Measurements from ENCODE around the gene EXOC3.

The EXOC3 gene

GRCh38 chr5:438481-438981 lies 4.4 kb upstream of the EXOC3 start:
- no peak overlapping the region for H2BK15ac ChIP-seq (replicated peaks; ENCODE audit: low read depth)
- H3K27ac ChIP-seq (ENCODE audit: low read depth, low read length): no peak overlapping the region
- no peak overlapping the region for H3K4ac ChIP-seq (ENCODE audit: low read depth, low read length)
- H3K4me3 ChIP-seq (ENCODE audit: low read length): no peak overlapping the region
- WGBS (ENCODE audit: extremely low coverage, insufficient coverage, low lambda C conversion rate): no CpG with 5 or more reads among the region's 14 CpGs
- DNase-seq: no peak
- H3K4me1 ChIP-seq (ENCODE audit: control insufficient read depth, low read depth, low read length): peaks cover 2% of the 10 kb centered on the region
- no peak overlapping the region for H3K4me2 ChIP-seq (ENCODE audit: low read length)
- no peaks in the 10 kb centered on the region for H3K36me3 ChIP-seq (ENCODE audit: control insufficient read depth, insufficient read depth, low read length)
- no peak overlapping the region for H3K23ac ChIP-seq (ENCODE audit: low read length)
- H3K79me2 ChIP-seq (ENCODE audit: control insufficient read depth, insufficient read depth, low read length): peaks cover under 1% of the 10 kb centered on the region
- no peak overlapping the region for H2BK120ac ChIP-seq (ENCODE audit: low read depth, low read length)
- no peak overlapping the region for H3K18ac ChIP-seq (ENCODE audit: low read length)
- no peak overlapping the region for H2BK5ac ChIP-seq (ENCODE audit: low read length)
- H4K8ac ChIP-seq (ENCODE audit: low read depth, low read length): no peak overlapping the region
- H2AK5ac ChIP-seq (ENCODE audit: low read length): no peak overlapping the region
- H3K56ac ChIP-seq (ENCODE audit: low read length): no peak overlapping the region
- no peak overlapping the region for H4K5ac ChIP-seq (ENCODE audit: low read length)
- H3K79me1 ChIP-seq (ENCODE audit: low read length): peaks cover 3% of the 10 kb centered on the region
- no peak overlapping the region for H3K9ac ChIP-seq (ENCODE audit: low read length)
- no peaks in the 10 kb centered on the region for H3K27me3 ChIP-seq (ENCODE audit: insufficient read depth, low read length, poor library complexity)

- Histone ChIP-seq H3K79me2 (ENCODE audit: control insufficient read depth, insufficient read depth, low read length) (peaks cover 5% of the 10 kb centered on the region), H3K4me2 (ENCODE audit: low read length) (no peak overlapping the region)
- DNase-seq: no peak
These were observed 3.8 kb upstream of the EXOC3 start for GRCh38 chr5:439181-439580.

GRCh38 chr5:439636-440035 lies 3.3 kb upstream of the EXOC3 start:
- no peaks in the 10 kb centered on the region for H3K36me3 ChIP-seq (ENCODE audit: control insufficient read depth, insufficient read depth, low read length)
- no peak overlapping the region for H2BK5ac ChIP-seq (ENCODE audit: low read length)
- H3K4ac ChIP-seq (ENCODE audit: low read depth, low read length): no peak overlapping the region
- H4K8ac ChIP-seq (ENCODE audit: low read depth, low read length): no peak overlapping the region
- peaks cover 7% of the 10 kb centered on the region for H3K79me1 ChIP-seq (ENCODE audit: low read length)
- H3K18ac ChIP-seq (ENCODE audit: low read length): no peak overlapping the region
- H3K27ac ChIP-seq (ENCODE audit: low read depth, low read length): no peak overlapping the region
- peaks cover 2% of the 10 kb centered on the region for H3K4me1 ChIP-seq (ENCODE audit: control insufficient read depth, low read depth, low read length)
- H3K56ac ChIP-seq (ENCODE audit: low read length): no peak overlapping the region
- H2BK120ac ChIP-seq (ENCODE audit: low read depth, low read length): no peak overlapping the region
- no peak overlapping the region for H3K23ac ChIP-seq (ENCODE audit: low read length)
- no peak overlapping the region for H3K4me2 ChIP-seq (ENCODE audit: low read length)
- H2BK15ac ChIP-seq (replicated peaks; ENCODE audit: low read depth): no peak overlapping the region
- no CpG with 5 or more reads among the region's 14 CpGs for WGBS (ENCODE audit: extremely low coverage, insufficient coverage, low lambda C conversion rate)
- no peaks in the 10 kb centered on the region for H3K27me3 ChIP-seq (ENCODE audit: insufficient read depth, low read length, poor library complexity)
- peaks cover 5% of the 10 kb centered on the region for H3K79me2 ChIP-seq (ENCODE audit: control insufficient read depth, insufficient read depth, low read length)
- no peak overlapping the region for H2AK5ac ChIP-seq (ENCODE audit: low read length)
- no peak for DNase-seq
- H3K4me3 ChIP-seq (ENCODE audit: low read length): no peak overlapping the region
- H3K9ac ChIP-seq (ENCODE audit: low read length): no peak overlapping the region
- H4K5ac ChIP-seq (ENCODE audit: low read length): no peak overlapping the region

More at GRCh38 chr5:439181-439580, 3.8 kb upstream of the EXOC3 start:
- Histone ChIP-seq H3K23ac (ENCODE audit: low read length) (no peak overlapping the region), H2BK5ac (ENCODE audit: low read length) (no peak overlapping the region), H2BK120ac (ENCODE audit: low read depth, low read length) (no peak overlapping the region), H3K9ac (ENCODE audit: low read length) (no peak overlapping the region), H3K4me3 (ENCODE audit: low read length) (no peak overlapping the region), H3K4me1 (ENCODE audit: control insufficient read depth, low read depth, low read length) (peaks cover 2% of the 10 kb centered on the region), H3K18ac (ENCODE audit: low read length) (no peak overlapping the region), H3K56ac (ENCODE audit: low read length) (no peak overlapping the region), H3K4ac (ENCODE audit: low read depth, low read length) (no peak overlapping the region), H3K79me1 (ENCODE audit: low read length) (peaks cover 7% of the 10 kb centered on the region), H4K5ac (ENCODE audit: low read length) (no peak overlapping the region), H2BK15ac (replicated peaks; ENCODE audit: low read depth) (no peak overlapping the region), H2AK5ac (ENCODE audit: low read length) (no peak overlapping the region), H4K8ac (ENCODE audit: low read depth, low read length) (no peak overlapping the region), H3K36me3 (ENCODE audit: control insufficient read depth, insufficient read depth, low read length) (no peaks in the 10 kb centered on the region), H3K27ac (ENCODE audit: low read depth, low read length) (no peak overlapping the region), H3K27me3 (ENCODE audit: insufficient read depth, low read length, poor library complexity) (no peaks in the 10 kb centered on the region)
- WGBS (ENCODE audit: extremely low coverage, insufficient coverage, low lambda C conversion rate): no CpG with 5 or more reads among the region's 8 CpGs

- H2BK120ac ChIP-seq (ENCODE audit: low read depth, low read length): no peak overlapping the region
- H3K56ac ChIP-seq (ENCODE audit: low read length): no peak overlapping the region
- H3K79me1 ChIP-seq (ENCODE audit: low read length): peaks cover 7% of the 10 kb centered on the region
- no peak overlapping the region for H2BK5ac ChIP-seq (ENCODE audit: low read length)
- H3K4me1 ChIP-seq (ENCODE audit: control insufficient read depth, low read depth, low read length): peaks cover 2% of the 10 kb centered on the region
- H4K5ac ChIP-seq (ENCODE audit: low read length): no peak overlapping the region
- no CpG with 5 or more reads among the region's 18 CpGs for WGBS (ENCODE audit: extremely low coverage, insufficient coverage, low lambda C conversion rate)
- no peak overlapping the region for H4K8ac ChIP-seq (ENCODE audit: low read depth, low read length)
- no peak overlapping the region for H3K4me3 ChIP-seq (ENCODE audit: low read length)
- no peak overlapping the region for H3K18ac ChIP-seq (ENCODE audit: low read length)
- H2AK5ac ChIP-seq (ENCODE audit: low read length): no peak overlapping the region
- H3K23ac ChIP-seq (ENCODE audit: low read length): no peak overlapping the region
- H3K36me3 ChIP-seq (ENCODE audit: control insufficient read depth, insufficient read depth, low read length): no peaks in the 10 kb centered on the region
- H3K27ac ChIP-seq (ENCODE audit: low read depth, low read length): no peak overlapping the region
- H3K9ac ChIP-seq (ENCODE audit: low read length): no peak overlapping the region
- H3K79me2 ChIP-seq (ENCODE audit: control insufficient read depth, insufficient read depth, low read length): peaks cover 5% of the 10 kb centered on the region
- H3K4ac ChIP-seq (ENCODE audit: low read depth, low read length): no peak overlapping the region
- H3K4me2 ChIP-seq (ENCODE audit: low read length): no peak overlapping the region
- no peak overlapping the region for H2BK15ac ChIP-seq (replicated peaks; ENCODE audit: low read depth)
- no peak for DNase-seq
- H3K27me3 ChIP-seq (ENCODE audit: insufficient read depth, low read length, poor library complexity): no peaks in the 10 kb centered on the region
These were observed 2.4 kb upstream of the EXOC3 start for GRCh38 chr5:440401-441201.

GRCh38 chr5:441996-442334 lies 1.0 kb upstream of the EXOC3 start:
- peak overlapping the region; percentile 50 for H3K23ac ChIP-seq (ENCODE audit: low read length)
- no peak for DNase-seq
- no peak overlapping the region for H2AK5ac ChIP-seq (ENCODE audit: low read length)
- H2BK120ac ChIP-seq (ENCODE audit: low read depth, low read length): no peak overlapping the region
- peak overlapping the region; percentile 96 for H3K56ac ChIP-seq (ENCODE audit: low read length)
- H3K27me3 ChIP-seq (ENCODE audit: insufficient read depth, low read length, poor library complexity): no peaks in the 10 kb centered on the region
- WGBS (ENCODE audit: extremely low coverage, insufficient coverage, low lambda C conversion rate): no CpG with 5 or more reads among the region's 5 CpGs
- H2BK5ac ChIP-seq (ENCODE audit: low read length): no peak overlapping the region
- no peak overlapping the region for H4K5ac ChIP-seq (ENCODE audit: low read length)
- no peak overlapping the region for H3K27ac ChIP-seq (ENCODE audit: low read depth, low read length)
- no peak overlapping the region for H2BK15ac ChIP-seq (replicated peaks; ENCODE audit: low read depth)
- peaks cover 5% of the 10 kb centered on the region for H3K79me2 ChIP-seq (ENCODE audit: control insufficient read depth, insufficient read depth, low read length)
- H3K9ac ChIP-seq (ENCODE audit: low read length): peak overlapping the region; percentile 89
- no peak overlapping the region for H3K18ac ChIP-seq (ENCODE audit: low read length)
- peak overlapping the region; percentile 97 for H3K4me2 ChIP-seq (ENCODE audit: low read length)
- H3K79me1 ChIP-seq (ENCODE audit: low read length): peaks cover 7% of the 10 kb centered on the region
- no peak overlapping the region for H3K4me3 ChIP-seq (ENCODE audit: low read length)
- H3K36me3 ChIP-seq (ENCODE audit: control insufficient read depth, insufficient read depth, low read length): no peaks in the 10 kb centered on the region
- H4K8ac ChIP-seq (ENCODE audit: low read depth, low read length): peak overlapping the region; percentile 16
- H3K4me1 ChIP-seq (ENCODE audit: control insufficient read depth, low read depth, low read length): peaks cover 2% of the 10 kb centered on the region
- H3K4ac ChIP-seq (ENCODE audit: low read depth, low read length): no peak overlapping the region

All from mesendoderm (in vitro differentiated cells).